ENCODE data around the gene CTDP1.

DNA sequence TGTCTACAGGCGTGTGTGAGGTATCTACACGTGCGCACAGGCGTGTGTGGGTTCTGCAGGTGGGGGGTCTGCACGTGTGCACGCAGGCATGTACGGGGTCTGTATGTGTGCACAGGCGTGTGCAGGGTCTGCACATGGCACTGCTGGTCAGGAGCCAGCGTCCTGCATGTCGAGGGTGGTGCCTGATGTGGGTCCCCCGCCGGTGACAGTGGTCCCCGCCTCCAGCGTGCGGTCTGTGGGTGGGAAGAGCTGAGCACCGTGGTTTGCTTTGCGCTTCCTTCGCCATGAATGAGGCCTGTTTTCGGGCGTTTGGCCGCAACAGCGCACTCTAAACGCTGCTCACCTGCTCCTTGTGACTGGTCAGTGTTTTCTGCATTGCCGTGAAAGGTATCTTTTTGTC is 57.2 kb downstream of the CTDP1 start:
- TF ChIP-seq, protein P1, sequence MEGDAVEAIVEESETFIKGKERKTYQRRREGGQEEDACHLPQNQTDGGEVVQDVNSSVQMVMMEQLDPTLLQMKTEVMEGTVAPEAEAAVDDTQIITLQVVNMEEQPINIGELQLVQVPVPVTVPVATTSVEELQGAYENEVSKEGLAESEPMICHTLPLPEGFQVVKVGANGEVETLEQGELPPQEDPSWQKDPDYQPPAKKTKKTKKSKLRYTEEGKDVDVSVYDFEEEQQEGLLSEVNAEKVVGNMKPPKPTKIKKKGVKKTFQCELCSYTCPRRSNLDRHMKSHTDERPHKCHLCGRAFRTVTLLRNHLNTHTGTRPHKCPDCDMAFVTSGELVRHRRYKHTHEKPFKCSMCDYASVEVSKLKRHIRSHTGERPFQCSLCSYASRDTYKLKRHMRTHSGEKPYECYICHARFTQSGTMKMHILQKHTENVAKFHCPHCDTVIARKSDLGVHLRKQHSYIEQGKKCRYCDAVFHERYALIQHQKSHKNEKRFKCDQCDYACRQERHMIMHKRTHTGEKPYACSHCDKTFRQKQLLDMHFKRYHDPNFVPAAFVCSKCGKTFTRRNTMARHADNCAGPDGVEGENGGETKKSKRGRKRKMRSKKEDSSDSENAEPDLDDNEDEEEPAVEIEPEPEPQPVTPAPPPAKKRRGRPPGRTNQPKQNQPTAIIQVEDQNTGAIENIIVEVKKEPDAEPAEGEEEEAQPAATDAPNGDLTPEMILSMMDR (conservative IDR thresholded peaks at IDR 0.05; ENCODE audit: low read length): no peak
- no peak for TF ChIP-seq EZH2phosphoT487 (IDR thresholded peaks at IDR 0.05; ENCODE audit: borderline replicate concordance, low read depth, low read length)
